ENCODE results near the gene CASS4.

- TF ChIP-seq POLR2A (IDR thresholded peaks at IDR 0.05) = no peak
- TF ChIP-seq CTCF (IDR thresholded peaks at IDR 0.05) = no peak
- no peak for TF ChIP-seq EP300 (IDR thresholded peaks at IDR 0.05)
Measured at GRCh38 chr20:56454754-56455153, 42.7 kb downstream of the CASS4 start.

All from ovary (tissue), 3 donors.